GM19099 (cell line): Measurements from ENCODE around the gene HTR5A.

Experiments used
- POLR2A ChIP-seq: IDR thresholded peaks from 3 replicates; pipeline ENCODE4 v1.6.1; 2011; ENCODE audit warnings: low read depth; ENCODE audit not compliant: insufficient read length; ENCODE audit errors: extremely low read depth

Gene HTR5A

DNA sequence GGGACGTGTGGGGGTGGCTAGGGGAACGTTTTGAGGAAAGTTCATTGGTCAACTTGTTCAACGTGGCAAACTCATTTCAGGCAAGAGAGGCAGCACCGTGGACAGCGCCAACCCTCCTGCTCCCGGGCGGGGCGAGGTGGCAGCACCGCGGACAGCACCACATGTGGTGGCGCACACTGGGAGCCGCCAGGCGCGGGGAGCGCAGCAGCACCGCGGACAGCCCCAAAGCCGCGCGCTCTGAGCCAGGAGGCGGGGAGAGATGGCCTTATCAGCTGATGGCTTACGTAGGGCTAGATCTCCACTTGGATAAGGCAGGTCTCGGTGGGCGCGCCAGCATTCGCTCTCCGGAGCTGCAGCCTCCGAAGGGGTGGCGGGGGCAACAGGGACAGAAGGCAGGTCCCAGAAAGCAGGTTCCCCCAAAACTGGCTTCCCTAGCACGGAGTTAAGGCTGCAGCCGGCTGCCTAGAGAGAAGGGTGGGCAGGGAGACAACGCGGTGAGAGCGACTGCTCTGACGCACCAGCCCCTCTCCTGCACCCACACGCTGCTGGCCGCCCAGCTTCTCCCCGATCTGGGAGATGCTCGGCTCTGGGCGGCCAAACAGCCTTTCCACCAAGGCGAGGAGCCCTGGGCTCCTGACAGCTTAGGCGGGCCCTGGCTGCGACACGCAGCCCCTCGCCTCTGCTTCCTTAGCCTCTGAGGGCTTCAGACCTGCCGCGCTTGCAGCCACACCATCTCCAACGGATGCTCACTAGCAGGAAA lies at the start of gene HTR5A:
Gene HTR5A, plus strand, starts transcription at position 333 of the 760 bp plus-strand sequence. CDS start 576 bp downstream, outside the sequence.
- TF ChIP-seq POLR2A: no peak

GRCh38 chr7:155020996-155021395 lies 49.1 kb upstream of the HTR5A start:
- no peak for TF ChIP-seq POLR2A

DNA sequence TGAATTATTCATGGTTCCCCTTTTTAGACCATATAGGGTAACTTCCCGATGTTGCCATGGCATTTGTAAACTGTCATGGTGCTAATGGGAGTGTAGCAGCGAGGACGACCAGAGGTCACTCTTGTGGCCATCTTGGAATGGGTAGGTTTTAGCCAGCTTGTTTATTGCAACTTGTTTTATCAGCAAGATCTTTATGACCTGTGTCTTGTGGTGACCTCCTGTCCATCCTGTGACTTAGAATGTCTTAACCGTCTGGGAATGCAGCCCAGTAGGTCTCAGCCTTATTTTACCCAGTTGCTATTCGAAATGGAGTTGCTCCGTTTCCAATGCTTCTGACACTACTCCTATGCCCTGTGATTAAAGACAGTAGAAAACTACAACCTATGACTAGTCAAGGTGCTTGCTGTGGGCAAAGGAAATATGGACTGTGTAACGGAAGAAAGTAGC lies 48.4 kb upstream of the HTR5A start:
- no peak for TF ChIP-seq POLR2A

DNA sequence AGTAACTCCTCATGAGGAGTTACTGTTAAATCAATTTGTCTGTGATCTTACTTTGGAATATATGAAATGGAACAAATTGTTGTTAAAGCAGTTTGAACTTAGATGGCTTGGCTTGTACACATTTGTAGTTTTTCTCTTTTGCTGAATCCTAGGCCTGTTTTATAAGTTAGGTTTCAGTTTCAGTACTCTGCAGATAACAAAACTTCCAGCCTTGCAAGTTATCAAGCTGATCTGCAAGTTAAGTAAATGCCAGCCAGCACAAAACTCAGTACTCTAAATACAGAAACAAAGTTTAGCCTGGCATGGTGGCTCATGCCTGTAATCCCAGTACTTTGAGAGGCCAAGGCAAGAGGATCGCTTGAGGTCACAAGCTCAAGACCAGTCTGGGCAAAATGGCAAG lies 42.2 kb upstream of the HTR5A start:
- TF ChIP-seq POLR2A: no peak

DNA sequence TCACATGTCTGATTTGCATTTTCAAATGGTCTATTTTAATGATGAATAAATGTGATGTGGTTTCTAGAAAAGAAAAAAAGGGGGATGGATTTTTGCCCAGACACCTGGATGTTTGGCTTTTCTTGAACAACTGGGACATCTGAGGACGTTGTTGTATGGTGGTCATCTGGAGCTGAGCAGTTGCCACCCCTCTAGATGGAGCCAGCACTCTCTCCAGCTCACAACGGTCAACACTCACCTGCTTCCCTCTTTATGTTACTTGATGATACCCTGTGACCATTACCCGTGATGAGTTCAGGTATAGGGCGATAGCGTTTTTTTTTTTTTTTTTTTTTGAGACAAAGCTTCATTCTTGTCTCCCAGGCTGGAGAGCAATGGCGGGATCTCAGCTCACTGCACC lies 37.1 kb upstream of the HTR5A start:
- TF ChIP-seq POLR2A: no peak

DNA sequence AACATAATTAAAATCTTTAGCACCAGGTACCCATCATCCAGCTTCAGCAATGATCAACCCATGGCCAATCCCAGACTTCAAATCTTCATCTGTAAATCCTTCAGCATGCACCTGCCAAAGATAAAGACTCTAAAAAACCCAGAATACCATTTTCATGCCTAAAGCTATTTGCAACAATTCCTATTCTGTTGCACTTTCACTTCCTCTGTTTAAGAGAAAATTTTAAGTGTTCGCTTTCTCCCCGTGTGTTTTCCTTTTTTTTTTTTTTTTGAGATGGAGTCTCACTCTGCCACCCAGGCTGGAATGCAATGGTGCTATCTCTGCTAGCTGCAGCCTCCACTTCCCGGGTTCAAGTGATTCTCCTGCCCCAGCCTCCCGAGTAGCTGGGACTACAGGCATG lies 31.8 kb upstream of the HTR5A start:
- TF ChIP-seq POLR2A: no peak

GRCh38 chr7:155043756-155044155 lies 26.4 kb upstream of the HTR5A start:
- TF ChIP-seq POLR2A: no peak

DNA sequence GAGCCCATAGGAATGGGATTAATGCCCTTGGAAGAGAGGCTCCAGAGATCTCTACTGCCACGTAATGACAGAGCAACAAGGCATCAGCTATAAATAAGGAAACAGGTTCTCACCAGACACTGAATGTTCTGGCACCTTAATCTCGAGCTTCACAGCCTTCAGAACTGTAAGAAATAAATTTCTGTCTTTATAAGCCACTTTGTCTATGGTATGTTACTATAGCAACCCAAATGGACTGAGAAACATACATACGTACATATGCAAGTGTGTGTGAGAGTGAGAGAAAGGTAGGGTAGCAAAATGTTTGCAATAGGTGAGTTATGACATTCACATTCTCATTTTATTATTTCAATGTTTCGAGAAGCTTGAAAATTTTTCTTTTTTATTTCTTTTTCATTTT lies 22.1 kb upstream of the HTR5A start:
- TF ChIP-seq POLR2A: no peak

GRCh38 chr7:155051355-155051754 lies 18.8 kb upstream of the HTR5A start:
- no peak for TF ChIP-seq POLR2A

DNA sequence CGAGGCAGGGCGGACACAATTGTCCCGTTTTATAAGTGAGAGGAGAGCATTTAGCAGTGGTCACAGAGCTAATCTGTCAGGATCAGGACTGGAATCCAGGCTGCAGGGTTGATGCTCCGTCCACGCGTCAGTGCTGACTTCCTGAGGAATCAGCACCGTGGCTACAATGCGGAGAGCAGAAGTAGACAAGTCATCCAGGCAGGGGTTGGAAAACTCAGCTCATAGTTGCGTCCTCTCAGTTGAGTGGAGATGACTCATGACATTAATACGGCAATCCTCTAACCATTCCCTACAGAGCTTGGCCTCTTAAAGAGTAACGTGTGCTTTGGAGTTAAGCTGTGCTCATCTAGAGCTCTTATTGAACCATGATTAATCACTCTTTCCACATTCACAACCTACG lies 17.1 kb upstream of the HTR5A start:
- no peak for TF ChIP-seq POLR2A

- TF ChIP-seq POLR2A: no peak
These were observed 15.4 kb upstream of the HTR5A start for GRCh38 chr7:155054761-155055160.

- TF ChIP-seq POLR2A: no peak
These were observed 13.0 kb upstream of the HTR5A start for GRCh38 chr7:155057076-155057475.

- no peak for TF ChIP-seq POLR2A
These were observed 11.2 kb upstream of the HTR5A start for GRCh38 chr7:155058896-155059295.

- TF ChIP-seq POLR2A: no peak
These were observed 10.4 kb upstream of the HTR5A start for GRCh38 chr7:155059703-155060102.

DNA sequence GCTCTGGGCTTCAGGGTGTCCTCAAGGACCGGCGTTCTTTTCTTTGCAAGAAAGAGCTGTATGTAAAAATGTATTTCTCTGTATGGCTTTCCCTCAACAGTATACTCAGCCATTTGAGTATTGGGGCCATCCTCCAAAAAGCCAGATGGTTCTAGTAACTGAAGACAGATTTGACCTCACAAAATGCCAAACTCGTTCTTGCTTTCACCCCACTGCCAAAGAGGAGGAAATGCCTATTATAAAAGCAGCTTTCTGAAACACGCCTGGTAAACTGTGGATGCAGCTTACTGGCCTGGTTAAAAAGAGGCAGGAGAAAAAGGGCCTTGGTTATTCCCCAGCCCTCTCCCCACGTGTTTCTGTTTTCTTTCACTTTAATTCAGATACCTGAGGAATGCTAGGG lies 7.7 kb upstream of the HTR5A start:
- no peak for TF ChIP-seq POLR2A

DNA sequence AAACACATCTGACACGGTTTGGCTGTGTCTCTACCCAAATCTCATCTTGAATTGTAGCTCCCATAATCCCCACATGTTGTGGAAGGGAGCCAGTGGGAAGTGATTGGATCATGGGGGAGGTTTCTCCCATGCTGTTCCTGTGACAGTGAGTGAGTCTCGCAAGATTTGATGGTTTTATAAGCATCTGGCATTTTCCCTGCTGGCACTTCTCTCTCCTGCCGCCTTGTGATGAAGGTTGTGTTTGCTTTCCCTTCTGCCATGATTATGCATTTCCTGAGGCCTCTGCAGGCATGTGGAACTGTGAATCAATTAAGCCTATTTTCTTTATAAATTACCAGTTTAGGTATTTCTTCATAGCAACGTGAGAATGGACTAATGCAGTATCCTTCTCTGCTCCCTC lies 5.9 kb upstream of the HTR5A start:
- TF ChIP-seq POLR2A: no peak
